Stimulated activated naive CD8-positive, alpha-beta T cell treated with anti-CD3 and anti-CD28 coated beads, Interleukin-15, Interleukin-2, amounts not matched to agents 100 U/mL and 50 U/mL, for 24 hours (primary cell): Measurements from ENCODE around the gene GREB1.
"Not testable (repeated sequence)": the region's sequence is repeated elsewhere in the genome, so short reads cannot be mapped to it uniquely, and the experiment has no call there.

Experiments used
- ATAC-seq: fragments of 150-1000 bp; cut with Tn5 transposase; one replicate; pipeline ENCODE4 v1.10.0; 2021
- DNase-seq: peaks from one replicate; pipeline ENCODE4 v3.0.0; 2021

GREB1 gene

DNA sequence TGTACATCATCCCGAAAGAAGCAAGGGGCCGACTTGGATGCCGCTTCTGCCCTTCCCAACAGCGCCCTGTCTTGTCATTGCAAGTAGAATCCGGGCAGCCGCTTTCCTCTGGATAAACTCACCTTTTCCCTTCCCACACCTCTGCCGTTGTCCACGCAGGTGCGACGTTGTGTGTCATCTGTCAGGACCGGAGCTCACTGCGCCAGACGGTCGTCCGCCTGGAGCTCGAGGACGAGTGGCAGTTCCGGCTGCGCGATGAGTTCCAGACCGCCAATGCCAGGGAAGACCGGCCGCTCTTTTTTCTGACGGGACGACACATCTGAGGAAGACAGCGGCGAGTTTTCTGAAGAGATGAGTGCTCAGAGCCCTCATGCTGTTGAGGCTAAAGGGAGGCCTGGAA is 106.3 kb downstream of the GREB1 start:
- ATAC-seq = no peak
- no peak for DNase-seq

DNA sequence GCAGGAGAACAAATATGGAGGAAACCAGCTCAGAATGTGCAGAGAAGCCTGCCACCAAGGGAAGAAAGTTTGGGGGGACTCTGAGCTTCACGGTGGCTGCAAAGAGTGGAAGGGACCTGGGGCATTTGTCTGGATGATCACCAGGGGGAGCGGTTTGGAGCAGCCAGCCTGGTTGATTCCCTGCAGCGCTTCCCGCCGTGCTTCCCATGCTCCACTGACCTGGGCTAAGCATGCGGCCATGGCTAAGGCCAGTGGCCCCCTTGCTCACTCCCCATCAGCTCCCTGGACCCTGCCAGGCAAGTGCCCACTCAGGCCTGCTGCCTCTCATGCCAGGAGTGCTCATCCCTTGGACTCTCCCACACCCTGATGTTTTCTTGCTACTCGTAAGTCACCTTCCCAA is 109.1 kb downstream of the GREB1 start:
- DNase-seq = no peak

DNA sequence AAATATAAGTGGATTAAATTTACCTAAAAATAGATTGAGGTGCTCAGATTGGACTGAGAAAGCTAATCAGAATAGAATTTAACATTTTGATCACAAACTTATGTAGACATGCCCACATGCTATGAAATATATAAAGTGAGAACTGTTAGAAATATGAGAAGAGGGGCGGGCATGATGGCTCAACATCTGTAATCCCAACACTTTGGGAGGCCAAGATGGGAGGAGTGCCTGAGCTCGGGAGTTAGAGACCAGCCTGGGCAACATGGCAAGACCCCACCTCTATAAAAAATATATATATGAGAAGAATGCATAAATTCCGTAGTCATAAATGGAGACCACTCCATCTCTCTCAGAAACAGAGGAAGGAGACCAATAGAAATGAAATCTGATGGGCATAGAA is 110.4 kb downstream of the GREB1 start:
- ATAC-seq (no peak), DNase-seq (no peak)

More for the DNA sequence above, 109.1 kb downstream of the GREB1 start:
- ATAC-seq = no peak

DNA sequence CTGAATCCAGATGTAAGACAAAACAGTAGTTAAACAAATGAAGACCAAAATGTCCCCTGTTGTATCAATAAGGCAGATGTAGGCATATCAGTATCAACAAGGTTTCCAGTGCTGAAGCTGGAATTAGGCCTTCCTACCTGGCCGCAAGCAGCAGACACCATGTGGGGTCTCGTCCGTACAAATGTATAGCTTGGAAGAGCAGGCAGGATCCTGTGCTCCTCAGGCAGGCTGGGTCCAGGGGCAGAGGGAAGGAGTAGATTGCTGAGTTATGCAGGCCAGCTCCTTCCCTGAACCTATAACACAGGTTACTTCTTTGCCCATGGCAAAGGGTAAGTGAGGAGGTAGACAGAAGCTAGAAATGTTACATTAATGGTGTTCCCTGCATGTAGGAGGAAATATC is 112.7 kb downstream of the GREB1 start:
- ATAC-seq = no peak
- no peak for DNase-seq

DNA sequence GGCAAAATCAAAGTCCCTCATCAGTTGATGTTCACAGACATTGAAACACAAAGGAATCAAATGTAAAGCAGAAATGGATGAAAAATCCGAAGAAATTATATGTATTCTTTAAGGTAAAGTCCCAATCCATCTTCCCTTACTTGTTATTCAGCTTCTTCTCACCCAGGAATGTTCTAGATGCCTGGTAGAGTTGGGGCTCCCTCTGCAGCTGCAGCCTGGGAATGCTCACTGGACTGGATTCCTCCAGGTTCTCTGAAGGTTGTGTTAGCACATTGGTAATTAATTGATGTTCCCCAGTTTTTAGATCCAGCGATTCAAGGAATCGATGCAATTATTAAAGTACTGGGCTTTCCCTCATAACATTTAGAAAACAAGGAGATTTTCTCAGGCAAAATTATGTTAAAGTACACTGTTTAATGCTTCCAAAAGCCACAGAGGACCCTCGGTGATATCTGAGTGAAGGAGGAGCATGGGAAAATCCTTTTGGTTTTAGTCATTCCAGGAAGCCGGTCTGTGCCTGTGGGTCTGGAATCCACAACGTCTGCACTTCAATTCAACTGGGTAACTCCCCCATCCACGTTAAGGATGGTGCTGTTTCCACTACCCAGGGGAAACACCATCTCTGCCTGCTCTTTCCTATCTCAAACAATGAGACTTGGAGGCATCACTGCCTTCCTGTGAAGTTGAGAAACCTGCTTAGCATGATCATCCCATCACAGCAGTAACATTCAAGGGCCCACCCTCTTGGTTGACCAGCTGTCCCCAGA is 114.2 kb downstream of the GREB1 start:
- ATAC-seq (no peak), DNase-seq (no peak)

DNA sequence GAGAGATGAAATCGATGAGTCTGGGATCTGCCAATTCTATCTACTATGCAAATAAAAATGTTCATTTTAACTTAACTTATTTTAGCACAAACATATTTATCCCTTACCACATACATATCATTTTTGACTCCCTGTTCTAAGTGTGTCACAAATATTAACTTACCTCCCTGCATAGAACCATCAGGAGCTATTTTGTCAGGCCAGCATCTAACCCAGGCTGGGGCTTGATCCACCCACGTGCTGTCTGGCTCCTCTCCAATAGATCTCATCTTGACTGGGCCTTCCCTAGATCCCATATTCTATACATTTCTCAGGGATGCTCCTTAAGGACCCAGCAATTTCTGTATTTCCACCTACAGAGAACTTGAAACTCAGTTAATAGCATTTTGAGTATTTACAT is 115.2 kb downstream of the GREB1 start:
- no peak for DNase-seq
- ATAC-seq = no peak

DNA sequence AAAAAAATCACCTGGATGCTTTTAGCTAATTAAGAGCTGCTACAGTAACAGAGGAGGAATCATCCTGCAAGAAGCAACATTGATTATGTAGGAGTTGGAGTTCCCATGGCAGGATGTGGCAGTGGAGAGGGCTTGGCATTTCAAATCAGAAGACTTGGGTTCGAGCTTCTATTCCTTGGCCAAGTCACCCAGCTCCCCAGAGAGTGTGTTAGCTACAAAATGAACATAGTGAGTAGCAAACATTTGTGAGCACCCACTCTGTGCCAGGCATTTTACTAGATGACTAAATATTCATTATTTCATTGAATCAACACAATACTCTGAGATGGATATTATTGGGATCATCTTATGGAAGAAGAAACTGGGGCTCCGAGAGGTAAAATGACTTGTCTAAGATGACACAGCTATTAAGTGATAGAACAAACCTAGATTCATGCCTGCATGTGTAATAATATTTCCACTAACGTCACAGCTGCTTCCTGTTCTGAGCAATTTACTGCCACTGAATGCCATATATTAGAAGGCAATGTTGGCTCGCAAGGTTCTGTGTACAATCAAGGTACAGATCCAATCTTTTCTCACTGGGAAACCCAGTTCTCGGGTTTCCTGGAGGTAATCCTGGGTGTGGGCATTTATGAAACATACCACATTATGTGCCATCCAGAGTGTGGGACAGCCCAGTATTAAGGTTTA is 118.2 kb downstream of the GREB1 start:
- no peak for DNase-seq
- peak; percentile 52 for ATAC-seq

DNA sequence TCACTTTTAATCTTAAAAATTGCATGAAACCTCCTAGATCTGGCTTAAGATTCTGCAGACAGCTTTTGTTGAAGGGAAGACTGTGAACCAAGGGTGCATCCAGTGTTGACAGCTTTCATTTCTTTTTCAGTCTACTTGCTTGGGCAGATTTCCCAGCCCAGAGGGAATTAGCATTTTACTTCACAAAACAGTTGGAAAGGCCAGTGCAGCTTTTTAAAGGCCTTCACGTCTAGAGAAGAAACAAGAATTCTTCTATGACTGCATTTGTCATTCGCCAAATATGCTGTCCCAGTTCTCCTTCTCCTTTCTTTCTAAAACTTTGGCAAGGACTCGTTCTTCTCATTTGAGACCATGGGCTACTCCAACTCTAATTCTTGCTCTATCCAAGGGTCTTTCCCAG is 118.7 kb downstream of the GREB1 start:
- ATAC-seq (no peak), DNase-seq (no peak)

DNA sequence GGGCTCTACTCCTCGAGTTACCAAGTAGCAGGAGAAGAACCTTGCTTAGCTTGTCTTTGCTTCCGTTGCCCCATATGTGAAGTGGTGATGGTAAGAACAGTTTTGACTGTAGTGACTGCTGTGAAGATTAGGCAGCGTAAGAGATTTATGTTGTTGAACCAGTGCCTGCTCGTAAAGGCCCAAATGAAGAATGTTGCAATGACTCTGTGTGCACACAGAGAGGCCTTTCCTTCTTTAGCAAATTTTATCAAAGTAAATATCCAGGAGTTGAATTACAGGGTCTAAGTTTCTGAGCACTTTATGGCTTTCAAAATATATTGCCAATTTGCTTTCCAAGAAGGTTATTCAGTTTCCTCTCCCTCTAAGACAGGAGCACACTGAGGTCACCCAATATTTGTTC is 121.7 kb downstream of the GREB1 start:
- no peak for DNase-seq
- no peak for ATAC-seq

DNA sequence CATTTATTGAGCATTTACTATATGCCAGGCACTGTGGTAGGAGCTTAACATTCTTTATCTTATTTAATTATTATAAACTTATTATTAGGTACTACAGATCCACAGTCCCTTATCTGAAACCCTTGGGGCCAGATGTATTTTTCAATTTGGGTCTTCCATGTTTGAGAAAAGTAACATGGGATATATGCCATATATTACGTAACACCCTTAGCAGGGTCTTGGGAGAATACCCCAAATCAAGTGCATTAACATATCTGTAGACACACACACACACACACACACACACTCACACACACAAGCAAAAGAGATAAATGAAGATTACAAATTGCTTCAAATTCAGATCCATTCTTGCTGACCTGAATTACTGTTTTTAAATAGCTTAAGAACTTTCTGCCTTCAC is 122.4 kb downstream of the GREB1 start:
- ATAC-seq (no peak), DNase-seq (no peak)

DNA sequence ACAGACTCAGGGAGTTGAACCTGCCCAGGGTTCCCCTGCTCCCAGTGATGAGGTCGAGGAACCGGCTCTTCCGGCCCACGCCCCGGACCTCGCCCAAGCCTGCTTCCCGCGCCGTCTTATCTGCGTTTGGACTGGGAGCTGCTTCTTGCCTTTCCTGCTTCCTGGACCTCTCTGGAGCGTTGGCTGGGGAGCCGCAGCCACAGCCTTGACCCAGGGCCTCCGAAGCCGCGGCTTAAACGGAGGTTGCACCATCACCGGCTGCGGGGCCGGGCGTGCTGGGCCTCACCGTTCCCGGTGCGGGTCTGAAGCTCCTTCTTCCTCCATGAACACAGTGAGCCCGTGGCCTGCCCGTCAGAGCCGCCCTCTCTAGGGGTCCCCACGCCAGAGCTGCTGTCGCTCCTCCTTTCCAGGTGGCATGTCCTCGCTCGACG is 122.8 kb downstream of the GREB1 start:
- ATAC-seq (no peak), DNase-seq (no peak)

DNA sequence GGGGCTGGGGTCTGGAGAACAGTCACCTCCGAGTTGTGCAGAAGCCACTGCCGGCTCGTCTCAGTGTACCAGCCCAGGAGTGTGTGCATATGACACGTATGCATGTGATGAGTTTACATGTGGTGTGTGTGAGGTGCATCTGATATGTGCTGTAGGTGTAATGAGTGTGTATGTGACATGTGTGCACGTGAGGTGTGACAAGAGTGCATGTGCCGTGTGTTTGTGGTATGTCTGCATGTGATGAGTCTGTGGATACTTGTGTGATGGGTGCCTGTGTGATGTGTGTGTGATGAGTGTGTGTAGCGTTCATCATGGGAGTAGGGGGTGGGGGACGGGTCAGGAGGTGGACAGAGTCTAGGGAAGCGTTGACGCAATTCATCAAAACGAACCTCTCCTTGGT is 123.3 kb downstream of the GREB1 start:
- ATAC-seq (no peak), DNase-seq (no peak)

DNA sequence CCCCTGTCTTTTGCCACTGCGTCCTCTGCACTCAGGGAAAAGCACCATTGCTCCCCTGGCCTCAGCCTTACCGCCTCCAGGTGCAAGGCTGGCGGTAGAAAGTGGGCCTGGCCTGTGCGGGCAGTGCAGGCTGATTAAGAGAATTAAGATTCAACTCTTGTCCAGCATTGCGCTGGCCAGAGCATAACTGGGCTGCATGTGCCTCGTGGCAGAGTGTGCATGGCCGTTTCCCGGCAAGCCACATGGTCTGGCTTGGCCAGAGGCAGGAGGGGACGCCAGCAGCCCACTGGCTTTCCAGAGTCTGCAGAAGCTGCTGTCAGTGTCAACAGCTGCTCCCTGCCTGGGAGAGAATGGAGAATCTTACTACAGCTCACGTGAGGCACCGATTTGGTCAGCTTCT is 123.8 kb downstream of the GREB1 start:
- no peak for ATAC-seq
- no peak for DNase-seq

DNA sequence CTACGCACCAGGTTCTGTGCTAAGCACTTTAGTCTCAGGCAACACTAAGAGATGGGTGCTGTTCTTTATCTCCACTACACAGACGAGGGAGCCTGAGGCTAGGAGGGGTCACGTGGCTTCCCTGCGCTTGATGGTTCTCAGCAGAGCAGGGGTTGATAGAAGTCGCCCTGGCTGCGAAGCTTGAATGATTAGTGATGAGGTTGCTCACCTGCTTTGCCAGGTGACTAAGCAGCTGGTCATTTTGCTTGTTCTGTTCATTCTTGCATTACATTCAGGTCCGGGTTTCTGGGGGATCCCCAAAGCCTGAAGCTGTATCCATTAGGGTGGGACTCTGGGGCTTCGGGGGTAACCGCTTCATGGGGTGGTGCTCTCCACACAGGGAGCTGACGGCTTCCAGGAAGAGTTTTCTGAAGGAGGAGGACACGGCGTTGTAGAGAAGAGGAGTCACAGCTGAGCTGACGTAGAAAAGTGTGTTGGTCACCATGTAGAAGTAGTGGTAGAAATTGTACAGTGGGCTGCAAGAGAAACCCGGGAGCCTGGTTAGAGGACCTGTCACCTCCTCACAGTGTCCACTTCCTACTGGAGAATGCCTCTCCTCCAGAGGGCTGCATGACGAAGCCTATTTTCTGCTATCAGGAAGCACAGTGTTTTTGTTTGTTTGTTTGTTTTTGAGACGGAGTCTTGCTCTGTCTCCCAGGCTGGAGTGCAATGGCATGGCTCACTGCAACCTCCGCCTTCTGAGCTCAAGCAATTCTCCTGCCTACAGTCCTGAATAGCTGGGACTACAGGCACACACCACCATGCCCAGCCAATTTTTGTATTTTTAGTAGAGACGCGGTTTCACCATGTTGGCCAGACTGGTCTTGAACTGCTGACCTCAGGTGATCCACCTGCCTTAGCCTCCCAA is 124.6 kb downstream of the GREB1 start:
- ATAC-seq (no peak), DNase-seq (no peak)

DNA sequence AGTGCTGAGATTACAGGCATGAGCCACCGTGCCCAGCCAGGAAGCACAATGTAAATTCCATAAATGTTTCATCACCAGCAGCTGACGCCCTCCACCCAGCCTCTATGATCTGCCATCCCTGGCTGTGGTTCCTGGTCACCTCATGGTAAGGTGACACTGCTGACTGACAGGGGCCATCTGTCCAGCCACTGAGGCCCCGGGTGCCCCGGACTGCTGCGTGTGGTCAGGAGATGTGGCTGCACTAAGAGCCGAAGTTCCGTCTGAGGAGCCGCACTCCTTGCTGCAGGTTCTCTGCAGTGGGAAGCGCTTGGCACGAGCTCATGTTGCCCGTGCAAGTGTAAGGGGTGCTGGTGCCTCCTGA is 125.2 kb downstream of the GREB1 start:
- DNase-seq (no peak), ATAC-seq (no peak)

DNA sequence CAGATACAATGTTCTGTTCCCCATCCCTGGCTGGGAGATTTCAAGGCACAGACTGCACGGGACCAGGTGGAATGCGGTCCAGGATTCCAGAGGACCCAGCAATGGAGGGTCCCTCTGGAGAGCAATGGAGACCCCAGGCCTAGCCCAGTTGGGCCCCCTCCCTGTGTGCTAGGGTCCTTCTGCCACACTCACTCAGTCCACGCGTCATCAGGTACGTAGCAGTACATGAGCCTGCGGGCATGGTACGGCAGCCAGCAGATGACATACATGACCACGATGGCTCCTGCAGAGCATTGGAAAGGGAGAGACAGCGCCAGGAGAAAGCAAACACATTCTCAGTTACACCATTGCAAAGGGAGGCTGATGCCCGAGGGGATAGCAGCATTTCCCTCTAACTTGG is 126.0 kb downstream of the GREB1 start:
- no peak for ATAC-seq
- DNase-seq = no peak

DNA sequence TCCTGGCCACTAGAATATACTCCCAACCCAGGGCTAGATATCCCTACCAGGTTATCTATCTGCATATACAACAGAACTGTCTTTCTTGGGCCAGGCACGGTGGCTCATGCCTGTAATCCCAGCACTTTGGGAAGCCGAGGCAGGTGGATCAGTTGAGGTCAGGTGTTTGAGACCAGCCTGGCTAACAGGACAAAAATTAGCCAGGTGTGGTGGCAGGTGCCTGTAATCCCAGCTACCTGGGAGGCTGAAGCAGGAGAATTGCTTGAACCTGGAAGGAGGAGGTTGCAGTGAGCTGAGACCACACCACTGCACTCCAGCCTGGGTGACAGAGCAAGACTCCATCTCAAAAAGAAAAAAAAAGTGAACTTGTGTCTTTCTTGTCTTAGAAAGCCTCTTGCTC is 126.6 kb downstream of the GREB1 start:
- DNase-seq, ATAC-seq: not testable (repeated sequence)

DNA sequence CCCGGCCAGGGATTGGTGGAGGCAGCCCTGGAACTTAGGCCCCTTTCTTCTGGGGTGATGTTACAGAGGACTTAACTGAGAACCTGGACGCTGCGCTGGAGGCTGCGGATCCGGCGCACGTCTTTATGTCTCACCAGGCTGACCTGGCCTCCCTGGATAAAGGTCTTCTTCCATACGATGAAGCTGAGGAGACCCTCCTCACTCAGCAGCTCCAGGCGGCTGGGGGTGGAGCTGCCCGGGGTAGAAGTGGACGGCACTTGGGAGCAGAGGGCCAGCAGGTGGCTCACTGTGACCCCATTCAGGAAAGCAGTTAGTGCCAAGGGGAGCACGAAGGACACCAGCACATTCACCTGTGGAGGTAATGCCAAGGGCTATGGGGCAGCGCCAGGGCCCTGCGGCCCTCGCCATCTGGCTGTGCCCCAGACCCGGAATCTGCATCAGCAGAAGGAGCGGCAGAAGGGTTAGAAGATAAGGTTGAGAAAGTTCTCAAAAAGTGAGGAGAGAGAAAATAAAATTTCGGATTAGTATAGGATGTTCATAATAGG is 128.1 kb downstream of the GREB1 start:
- no peak for DNase-seq
- ATAC-seq = no peak

DNA sequence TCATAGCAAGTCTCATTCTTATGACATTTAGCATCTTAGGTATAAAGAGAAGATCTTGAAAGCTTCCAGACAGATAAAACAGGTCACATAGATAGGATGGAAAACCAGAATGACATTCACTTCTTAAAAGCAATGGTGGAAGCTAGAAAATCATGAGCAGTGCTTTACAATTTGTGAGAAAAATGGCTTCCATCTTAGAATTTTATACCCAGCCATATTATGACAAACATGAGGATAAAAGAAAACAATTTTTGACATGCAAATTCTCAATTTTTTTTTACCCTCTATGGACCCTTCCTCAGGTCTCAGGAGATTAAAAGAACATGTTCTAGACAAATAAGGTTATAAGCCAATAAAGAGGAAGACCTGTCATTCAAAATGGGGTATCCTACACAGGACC is 129.0 kb downstream of the GREB1 start:
- ATAC-seq = no peak

DNA sequence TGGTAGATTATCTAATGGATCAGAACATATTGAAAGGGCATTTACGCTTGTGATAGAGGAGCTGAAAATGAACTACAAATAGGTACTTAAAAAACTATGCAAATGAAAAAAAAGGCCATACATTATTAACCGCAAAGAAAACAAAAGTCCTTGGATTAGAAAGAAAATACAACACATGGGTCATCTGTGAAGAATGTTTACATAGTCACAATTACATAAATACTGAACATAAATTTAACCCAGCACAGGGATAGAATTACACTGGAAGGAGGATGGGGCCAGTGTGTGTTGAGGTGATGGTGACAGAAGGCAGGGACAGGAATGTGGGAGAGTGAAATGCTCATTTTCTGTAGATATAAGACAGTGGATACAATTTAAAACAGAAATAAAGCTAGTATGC is 129.6 kb downstream of the GREB1 start:
- DNase-seq (no peak), ATAC-seq (no peak)

More for the DNA sequence above, 129.0 kb downstream of the GREB1 start:
- DNase-seq = no peak

DNA sequence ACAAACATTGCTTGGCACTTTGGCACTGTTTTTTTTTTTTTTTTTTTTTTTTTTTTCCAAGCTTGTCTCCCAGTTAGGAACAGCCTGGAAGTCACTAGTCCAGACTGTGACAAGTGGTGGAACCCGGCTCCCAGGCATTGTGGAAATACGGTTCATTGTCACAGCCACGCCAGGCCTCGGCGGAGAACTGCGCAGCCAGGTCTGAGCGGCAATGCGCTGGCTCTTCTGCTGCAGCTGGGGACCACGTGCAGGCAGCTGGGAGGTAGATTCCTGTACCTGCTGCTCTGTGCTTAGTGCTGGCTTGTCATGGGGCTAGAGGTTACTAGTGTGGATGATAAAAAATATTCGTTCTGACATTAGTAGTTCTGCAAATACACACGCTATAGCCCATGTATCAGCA is 131.2 kb downstream of the GREB1 start:
- no peak for DNase-seq
- no peak for ATAC-seq

DNA sequence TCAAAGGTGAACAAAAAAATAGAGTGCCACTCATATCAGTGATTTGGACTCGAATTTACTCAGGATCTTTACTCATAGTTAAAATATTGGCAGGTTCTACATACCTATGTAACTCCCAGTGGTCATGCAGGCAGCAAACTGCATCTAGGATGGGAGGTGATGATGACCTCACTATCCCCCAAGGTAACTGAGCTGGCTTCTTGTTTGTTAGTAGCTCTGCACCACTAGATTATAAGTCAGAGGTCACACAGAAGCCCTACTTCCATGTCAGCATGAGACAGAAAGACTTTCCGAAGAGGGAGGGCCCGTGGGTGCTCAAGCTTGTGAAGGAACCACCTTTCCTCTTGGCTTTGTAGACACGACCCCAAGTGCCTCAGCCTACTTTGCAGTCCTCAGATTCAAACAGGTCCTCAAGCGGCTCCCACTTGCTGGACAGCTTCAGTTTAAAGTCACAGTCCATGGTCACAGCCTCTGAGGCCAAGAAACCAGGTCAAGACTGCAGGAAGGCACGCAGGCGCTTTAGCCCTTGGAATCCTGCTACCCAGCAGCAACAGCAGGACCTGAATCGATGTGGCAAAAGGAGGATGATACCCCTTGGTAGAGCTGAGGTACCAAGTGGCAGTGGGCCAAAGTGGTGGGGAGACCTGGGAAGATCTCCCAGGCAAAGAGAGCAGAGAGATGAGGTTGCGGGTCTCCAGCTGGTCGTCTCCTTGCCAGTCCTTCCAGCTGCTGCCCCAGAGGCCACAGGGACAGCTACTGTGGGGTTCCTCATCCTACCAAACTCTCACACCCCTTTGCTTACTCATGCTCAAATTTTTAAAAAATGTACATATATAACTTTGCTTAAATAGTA is 131.9 kb downstream of the GREB1 start:
- ATAC-seq (no peak), DNase-seq (no peak)
